Hepatocyte (in vitro differentiated cells): ENCODE results near the gene FIZ1.

ENCODE experiments used
- EZH2 ChIP-seq: fragments of 200-600 bp; sonication (generic); IDR thresholded peaks from 2 replicates; pipeline ENCODE4 v1.6.1; 2016; ENCODE audit warnings: antibody characterized with exemption, mild to moderate bottlenecking, borderline replicate concordance
- TF ChIP-seq, protein P1 (sequence below): fragments of 200-600 bp; sonication (generic); IDR thresholded peaks from 2 replicates; pipeline ENCODE4 v1.5.1; 2016; ENCODE audit warnings: antibody characterized with exemption, mild to moderate bottlenecking; ENCODE audit not compliant: poor library complexity

DNA sequence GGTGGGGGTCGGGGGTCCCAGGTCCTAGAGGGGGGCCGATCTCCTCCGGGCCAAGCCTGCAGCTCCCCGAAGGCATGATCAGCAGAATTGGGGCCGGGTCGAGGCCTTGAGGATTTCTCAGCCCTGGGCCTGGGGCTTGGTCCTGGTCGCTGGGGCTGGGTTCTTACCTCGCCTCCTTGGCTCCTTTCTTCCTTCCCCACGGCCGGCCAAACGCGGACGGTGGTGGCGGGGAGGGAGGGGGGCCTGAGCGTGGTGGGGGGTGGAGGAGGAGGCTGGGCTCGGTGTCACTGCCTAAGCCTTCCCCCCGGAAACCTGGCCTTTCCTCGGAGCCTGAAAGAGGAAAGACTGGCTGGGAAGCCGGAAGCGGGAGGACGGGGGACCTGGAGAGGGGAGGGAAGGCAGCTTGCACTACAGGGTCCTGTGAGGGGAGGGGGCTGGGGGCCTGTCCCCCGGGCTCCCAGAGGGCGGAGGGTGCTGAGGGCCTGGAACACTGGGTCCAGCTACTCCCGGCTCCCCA is 18.6 kb downstream of the FIZ1 start, which contains the start of gene ZNF579:
- TF ChIP-seq, protein P1, sequence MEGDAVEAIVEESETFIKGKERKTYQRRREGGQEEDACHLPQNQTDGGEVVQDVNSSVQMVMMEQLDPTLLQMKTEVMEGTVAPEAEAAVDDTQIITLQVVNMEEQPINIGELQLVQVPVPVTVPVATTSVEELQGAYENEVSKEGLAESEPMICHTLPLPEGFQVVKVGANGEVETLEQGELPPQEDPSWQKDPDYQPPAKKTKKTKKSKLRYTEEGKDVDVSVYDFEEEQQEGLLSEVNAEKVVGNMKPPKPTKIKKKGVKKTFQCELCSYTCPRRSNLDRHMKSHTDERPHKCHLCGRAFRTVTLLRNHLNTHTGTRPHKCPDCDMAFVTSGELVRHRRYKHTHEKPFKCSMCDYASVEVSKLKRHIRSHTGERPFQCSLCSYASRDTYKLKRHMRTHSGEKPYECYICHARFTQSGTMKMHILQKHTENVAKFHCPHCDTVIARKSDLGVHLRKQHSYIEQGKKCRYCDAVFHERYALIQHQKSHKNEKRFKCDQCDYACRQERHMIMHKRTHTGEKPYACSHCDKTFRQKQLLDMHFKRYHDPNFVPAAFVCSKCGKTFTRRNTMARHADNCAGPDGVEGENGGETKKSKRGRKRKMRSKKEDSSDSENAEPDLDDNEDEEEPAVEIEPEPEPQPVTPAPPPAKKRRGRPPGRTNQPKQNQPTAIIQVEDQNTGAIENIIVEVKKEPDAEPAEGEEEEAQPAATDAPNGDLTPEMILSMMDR: no peak
- TF ChIP-seq EZH2: no peak
